H1 (cell line): ENCODE results near the gene RCAN2. TPM values are rescaled to one million over a fixed set of nuclear protein-coding genes. Genes with fewer than 3 reads are reported as not detected.

Source experiments
- BACH1 ChIP-seq: IDR thresholded peaks from 2 replicates; pipeline ENCODE4 v1.6.1; 2012; ENCODE audit warnings: low read length, improper control_type of control experiment
- CHD7 ChIP-seq: fragments of 300-600 bp; sonication (generic); IDR thresholded peaks from 2 replicates; pipeline ENCODE4 v1.7.1; 2012; ENCODE audit warnings: low read length, moderate library complexity, mild to moderate bottlenecking, inconsistent platforms; ENCODE audit not compliant: insufficient replicate concordance
- JUND ChIP-seq: IDR thresholded peaks from 2 replicates; pipeline ENCODE4 v1.6.1; 2011; ENCODE audit warnings: mild to moderate bottlenecking, improper control_type of control experiment, low read length
- KDM4A ChIP-seq: IDR thresholded peaks from one replicate; pipeline ENCODE4 v1.7.1; 2012; ENCODE audit warnings: low read depth, mild to moderate bottlenecking, moderate library complexity, low read length, inconsistent platforms; ENCODE audit not compliant: severe bottlenecking
- RFX5 ChIP-seq: IDR thresholded peaks from 2 replicates; pipeline ENCODE4 v1.6.1; 2011; ENCODE audit warnings: low read depth, low read length, improper control_type of control experiment, borderline replicate concordance
- SIRT6 ChIP-seq: IDR thresholded peaks from one replicate; pipeline ENCODE4 v1.7.1; 2012; ENCODE audit warnings: low read length, inconsistent platforms
- SRF ChIP-seq: IDR thresholded peaks from 2 replicates; pipeline ENCODE4 v1.6.1; 2011; ENCODE audit warnings: mild to moderate bottlenecking, low read depth, low read length, moderate library complexity
- TBP ChIP-seq: IDR thresholded peaks from 2 replicates; pipeline ENCODE4 v1.6.1; 2011; ENCODE audit warnings: low read depth, low read length, improper control_type of control experiment
- polyA plus RNA-seq, 7 experiments: library from polyadenylated mRNA; depleted of rRNA in 3 of 7; stranded (reverse) in 5 of 7; unstranded in 2 of 7; fragments of >200 nt in 5 of 7; fragments of 200-250 nt in 2 of 7; gene quantifications; 1 replicate in 5 of 7; 2 replicates in 1 of 7; 4 replicates in 1 of 7; pipeline versions ENCODE4 v1.2.1 to v1.2.3, GENCODE V29; 2011 to 2013; ENCODE audit warnings: missing spikeins in 2 of 7, mixed read lengths in 2 of 7
- total RNA-seq: library from RNA; stranded (reverse); fragmentation: NEBNext Ultra II Directional; extraction: Animal tissue kit (Norgen Biotek cat#: 25700); gene quantifications from 2 replicates; pipeline ENCODE4 v1.2.1, GENCODE V29; 2021
- TF ChIP-seq, protein P1 (sequence below): IDR thresholded peaks from 2 replicates; pipeline ENCODE4 v1.6.1; 2012; ENCODE audit warnings: inconsistent platforms

RCAN2 gene
- total and polyA plus RNA-seq, 2 of the 8 experiments (the other 6 are each of a cell fraction or from before 2014, with no cell fraction given): 5.0 to 8.5 TPM

DNA sequence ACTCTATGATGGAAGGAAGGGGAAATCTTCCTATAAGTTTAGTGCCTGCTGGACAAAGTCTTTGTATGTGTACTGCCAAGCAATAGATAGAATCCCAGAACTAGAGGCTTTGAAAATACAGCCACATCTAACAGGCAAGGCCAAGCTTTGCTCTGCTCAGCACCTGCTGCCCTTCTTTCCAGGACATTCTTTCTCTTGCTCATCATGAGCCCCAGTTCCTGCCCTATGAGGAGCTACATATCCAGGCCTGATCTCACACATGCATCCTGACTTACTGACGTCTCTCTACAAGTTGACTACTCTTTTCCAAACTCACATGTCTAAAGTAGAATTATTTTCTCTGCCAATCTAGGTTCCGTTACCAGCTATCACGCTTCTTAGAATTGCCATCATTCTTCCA lies 256.0 kb downstream of the RCAN2 start (continued):
- no peak for TF ChIP-seq CHD7
- TF ChIP-seq BACH1: no peak
- no peak for TF ChIP-seq TBP
- TF ChIP-seq, protein P1, sequence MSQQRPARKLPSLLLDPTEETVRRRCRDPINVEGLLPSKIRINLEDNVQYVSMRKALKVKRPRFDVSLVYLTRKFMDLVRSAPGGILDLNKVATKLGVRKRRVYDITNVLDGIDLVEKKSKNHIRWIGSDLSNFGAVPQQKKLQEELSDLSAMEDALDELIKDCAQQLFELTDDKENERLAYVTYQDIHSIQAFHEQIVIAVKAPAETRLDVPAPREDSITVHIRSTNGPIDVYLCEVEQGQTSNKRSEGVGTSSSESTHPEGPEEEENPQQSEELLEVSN: no peak
- TF ChIP-seq KDM4A: no peak
- TF ChIP-seq SIRT6: no peak
- TF ChIP-seq SRF: no peak
- TF ChIP-seq RFX5: no peak
- TF ChIP-seq JUND: no peak
